PC-3 (cell line): Measurements from ENCODE around the gene STK39. TPM values are rescaled to one million over a fixed set of nuclear protein-coding genes. Genes with fewer than 3 reads are reported as not detected.

Experiments
- ATAC-seq: fragments of 200-7000 bp; cut with Tn5 transposase; 2 replicates; pipeline ENCODE4 v1.9.1; 2020; ENCODE audit warnings: mild to moderate bottlenecking, moderate library complexity
- BruUV-seq: library from RNA; stranded (reverse); fragments of 400-500 nt; replicated peaks from 2 replicates; lab custom pipeline; 2021; lab: Mats Ljungman, UMichigan
- CTCF ChIA-PET: fragments of 300-600 bp; sonication (Branson Sonifier 250); formaldehyde crosslinking; loops from one replicate; lab custom pipeline; 2022; ENCODE audit warnings: antibody characterized with exemption; lab: Charles Lee
- POLR2A ChIA-PET: fragments of 300-600 bp; sonication (Branson Sonifier 250); formaldehyde crosslinking; loops from one replicate; lab custom pipeline; 2022; ENCODE audit warnings: antibody characterized with exemption; ENCODE audit not compliant: unreplicated experiment; lab: Charles Lee
- DNase-seq: peaks from one replicate; pipeline ENCODE4 v3.0.0-alpha.2; 2015
- H2AFZ ChIP-seq: fragments of 300-600 bp; sonication (generic); 2 replicates; pipeline ENCODE4 v1.6.0; 2016; ENCODE audit warnings: antibody characterized with exemption, low read length
- H3F3A ChIP-seq: fragments of 300-600 bp; sonication (generic); one replicate; pipeline ENCODE4 v1.6.0; 2017; ENCODE audit warnings: antibody characterized with exemption, low read length, control low read depth, mild to moderate bottlenecking; ENCODE audit not compliant: unreplicated experiment
- H3K27ac ChIP-seq: fragments of 300-600 bp; sonication (generic); 2 replicates; pipeline ENCODE4 v1.5.1; 2016; ENCODE audit warnings: mild to moderate bottlenecking, low read length
- H3K27me3 ChIP-seq: fragments of 300-600 bp; sonication (generic); 2 replicates; pipeline ENCODE4 v1.6.1; 2016; ENCODE audit warnings: low read length, mixed read lengths
- H3K36me3 ChIP-seq: fragments of 300-600 bp; sonication (generic); 2 replicates; pipeline ENCODE4 v1.6.1; 2016; ENCODE audit warnings: low read depth, mixed run types, low read length, mixed read lengths
- H3K4me1 ChIP-seq: fragments of 300-600 bp; sonication (generic); 2 replicates; pipeline ENCODE4 v1.5.1; 2016; ENCODE audit warnings: low read length; ENCODE audit not compliant: insufficient read depth
- H3K4me2 ChIP-seq: fragments of 300-600 bp; sonication (generic); 2 replicates; pipeline ENCODE4 v1.6.0; 2016; ENCODE audit warnings: low read length
- H3K4me3 ChIP-seq: fragments of 300-600 bp; sonication (generic); 2 replicates; pipeline ENCODE4 v1.5.1; 2016; ENCODE audit warnings: mild to moderate bottlenecking, low read length, mixed read lengths
- H3K79me2 ChIP-seq: fragments of 300-600 bp; sonication (generic); 2 replicates; pipeline ENCODE4 v1.6.1; 2017; ENCODE audit warnings: low read length, mixed read lengths
- H3K9ac ChIP-seq: fragments of 300-600 bp; sonication (generic); 2 replicates; pipeline ENCODE4 v1.6.0; 2016; ENCODE audit warnings: mild to moderate bottlenecking, low read length
- H3K9me2 ChIP-seq: fragments of 300-600 bp; sonication (generic); replicated peaks from 2 replicates; pipeline ENCODE4 v1.6.1; 2016; ENCODE audit warnings: mixed run types, low read length, mixed read lengths
- H3K9me3 ChIP-seq: fragments of 300-600 bp; sonication (generic); 2 replicates; pipeline ENCODE4 v1.6.1; 2016; ENCODE audit warnings: low read length, mixed read lengths
- H4K20me1 ChIP-seq: fragments of 300-600 bp; sonication (generic); 2 replicates; pipeline ENCODE4 v1.6.1; 2016; ENCODE audit warnings: low read length, mixed read lengths
- CTCF ChIP-seq: fragments of 300-600 bp; sonication (generic); conservative IDR thresholded peaks from 2 replicates; pipeline ENCODE4 v1.5.1; 2017; ENCODE audit warnings: antibody characterized with exemption, low read depth, mild to moderate bottlenecking, low read length
- EZH2 ChIP-seq: fragments of 300-600 bp; sonication (generic); IDR thresholded peaks from one replicate; pipeline ENCODE4 v1.6.1; 2017; ENCODE audit warnings: antibody characterized with exemption, mild to moderate bottlenecking, low read length; ENCODE audit not compliant: unreplicated experiment
- EZH2phosphoT487 ChIP-seq: fragments of 300-600 bp; sonication (generic); IDR thresholded peaks from 2 replicates; pipeline ENCODE4 v1.6.1; 2018; ENCODE audit warnings: mild to moderate bottlenecking, antibody characterized with exemption, low read length, borderline replicate concordance
- intact Hi-C: fragments of 100-400 bp; cut with micrococcal nuclease; formaldehyde crosslinking; loops from 2 replicates; pipeline ENCODE4 v1.9.0; 2023
- total RNA-seq: library from RNA; depleted of rRNA; stranded (reverse); fragments of >200 nt; gene quantifications from 2 replicates; pipeline ENCODE4 v1.2.3, GENCODE V29; 2014

The STK39 gene
- total RNA-seq, 1 experiment from 2014 or later = 17.9 TPM

- H3K9me3 ChIP-seq = no peaks in the 10 kb centered on the region
- H3K79me2 ChIP-seq = peaks cover 84% of the 10 kb centered on the region
- no peaks in the 10 kb centered on the region for H4K20me1 ChIP-seq
- peak; percentile 88 for ATAC-seq
- 0 out of 2 replicates have a peak overlapping the region, but pooled peaks have one; percentile 6 for H2AFZ ChIP-seq
- H3K4me3 ChIP-seq = peak overlapping the region; percentile 39
- TF ChIP-seq EZH2 (no peak), CTCF (no peak), EZH2phosphoT487 (no peak)
- no TSS peak for BruUV-seq
- peak overlapping the region; percentile 87 for H3K9ac ChIP-seq
- DNase-seq = peak; percentile 95
- H3K27ac ChIP-seq = peak overlapping the region; percentile 97
- ChIA-PET CTCF (interaction anchor here (0.6 to 1.0 kb wide), 2 partner anchors 55 to 75 kb away, joined by 3 to 7 read pairs; no protein-coding TSS in a partner anchor), POLR2A (interaction anchor here (0.5 kb wide), 1 partner anchor 36 kb away, joined by 3 read pairs; the partner anchor contains the start of gene STK39)
- intact Hi-C loops = loop anchor here (1.0 to 5.0 kb wide), 5 partner anchors 13 to 74 kb away; no protein-coding TSS in a partner anchor
- no peaks in the 10 kb centered on the region for H3K27me3 ChIP-seq
- peak overlapping the region; percentile 78 for H3K4me2 ChIP-seq
- peaks cover 10% of the 10 kb centered on the region for H3F3A ChIP-seq
- H3K9me2 ChIP-seq = no peaks in the 10 kb centered on the region
- 0 out of 2 replicates have a peak, but pooled peaks cover 2% of the 10 kb centered on the region for H3K36me3 ChIP-seq
- peaks cover 43% of the 10 kb centered on the region for H3K4me1 ChIP-seq
Measured at GRCh38 chr2:168210895-168211570, 36.4 kb downstream of the STK39 start.

- peaks cover 81% of the 10 kb centered on the region for H3K79me2 ChIP-seq
- H3F3A ChIP-seq = peaks cover 10% of the 10 kb centered on the region
- peak overlapping the region; percentile 39 for H3K4me3 ChIP-seq
- H3K27me3 ChIP-seq = no peaks in the 10 kb centered on the region
- no peaks in the 10 kb centered on the region for H4K20me1 ChIP-seq
- no peak for TF ChIP-seq EZH2
- no peak for TF ChIP-seq EZH2phosphoT487
- H3K4me1 ChIP-seq = peaks cover 43% of the 10 kb centered on the region
- intact Hi-C loops = loop anchor here (1.0 to 5.0 kb wide), 4 partner anchors 12 to 74 kb away; no protein-coding TSS in a partner anchor
- ATAC-seq (no peak), DNase-seq (peak; percentile 28)
- POLR2A ChIA-PET = no interaction called here
- no peaks in the 10 kb centered on the region for H3K9me2 ChIP-seq
- TSS peak; percentile 42 for BruUV-seq
- H3K36me3 ChIP-seq = 0 out of 2 replicates have a peak, but pooled peaks cover 2% of the 10 kb centered on the region
- 0 out of 2 replicates have a peak overlapping the region, but pooled peaks have one; percentile 6 for H2AFZ ChIP-seq
- CTCF ChIA-PET = interaction anchor here (0.6 to 1.0 kb wide), 2 partner anchors 54 to 75 kb away, joined by 3 to 7 read pairs; no protein-coding TSS in a partner anchor
- H3K4me2 ChIP-seq = peak overlapping the region; percentile 78
- H3K27ac ChIP-seq = peak overlapping the region; percentile 97
- H3K9me3 ChIP-seq = no peaks in the 10 kb centered on the region
- peak overlapping the region; percentile 87 for H3K9ac ChIP-seq
Measured at GRCh38 chr2:168210216-168210894, 37.0 kb downstream of the STK39 start.

GRCh38 chr2:168208652-168209051 lies 38.7 kb downstream of the STK39 start:
- CTCF ChIA-PET = no interaction called here
- H3K36me3 ChIP-seq = 0 out of 2 replicates have a peak, but pooled peaks cover 2% of the 10 kb centered on the region
- no peaks in the 10 kb centered on the region for H3K9me2 ChIP-seq
- no peak overlapping the region for H3K9ac ChIP-seq
- no peak overlapping the region for H2AFZ ChIP-seq
- H4K20me1 ChIP-seq = no peaks in the 10 kb centered on the region
- intact Hi-C loops = no loop called here
- H3K79me2 ChIP-seq = peaks cover 77% of the 10 kb centered on the region
- H3K4me2 ChIP-seq = peak overlapping the region; percentile 6; the same call in 1 of the 2 replicates
- H3K9me3 ChIP-seq = no peaks in the 10 kb centered on the region
- no TSS peak for BruUV-seq
- H3K4me1 ChIP-seq = peaks cover 43% of the 10 kb centered on the region
- ATAC-seq (no peak), DNase-seq (peak; percentile 25)
- TF ChIP-seq EZH2 (no peak), CTCF (no peak), EZH2phosphoT487 (no peak)
- POLR2A ChIA-PET = no interaction called here
- no peak overlapping the region for H3K27ac ChIP-seq
- H3F3A ChIP-seq = peaks cover 10% of the 10 kb centered on the region
- H3K4me3 ChIP-seq = no peak overlapping the region
- no peaks in the 10 kb centered on the region for H3K27me3 ChIP-seq
